ENCODE results near the gene GMIP.

DNA sequence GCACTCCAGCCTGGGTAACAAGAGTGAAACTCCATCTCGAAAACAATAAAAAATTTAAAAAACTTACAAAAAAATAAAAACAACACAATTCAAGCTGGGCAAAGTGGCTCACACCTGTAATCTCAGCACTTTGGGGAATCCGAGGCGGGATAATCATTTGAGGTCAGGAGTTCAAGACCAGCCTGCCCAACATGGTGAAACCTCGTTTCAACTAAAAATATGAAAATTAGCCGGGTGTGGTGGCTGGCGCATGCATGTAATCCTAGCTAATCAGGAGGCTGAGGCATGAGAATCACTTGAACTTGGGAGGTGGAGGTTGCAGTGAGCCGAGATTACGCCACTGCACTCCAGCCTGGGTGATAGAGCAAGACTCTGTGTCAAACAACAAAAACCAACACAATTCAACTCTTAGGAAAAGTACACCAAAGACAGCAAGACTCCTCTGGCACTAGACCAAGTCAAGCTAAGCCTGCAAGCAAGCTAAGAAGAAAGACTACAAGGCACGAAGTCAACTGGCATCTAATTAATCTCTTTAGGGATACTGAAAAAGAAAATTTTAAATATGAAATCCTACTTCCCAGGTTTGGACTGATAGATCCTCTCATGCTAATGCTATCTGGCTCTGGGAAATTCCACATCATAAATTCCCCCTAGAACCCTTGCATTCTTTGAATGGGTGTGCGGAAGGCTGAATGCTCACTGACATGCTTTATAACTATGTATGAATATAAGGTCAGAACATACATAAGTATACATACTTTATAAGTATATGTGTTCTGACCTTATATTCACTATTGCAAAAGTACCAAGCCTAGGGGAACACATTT is 32.9 kb downstream of the GMIP start:
- TF ChIP-seq YY1 (IDR thresholded peaks at IDR 0.05; ENCODE audit: insufficient read depth, insufficient read length) = no peak
- TF ChIP-seq SUZ12 (IDR thresholded peaks at IDR 0.05; ENCODE audit: extremely low read depth, insufficient read depth, insufficient read length) = no peak
- TF ChIP-seq ZNF274 (IDR thresholded peaks at IDR 0.05; ENCODE audit: low read depth, low read length) = no peak

All from NT2/D1 (cell line).